A549 (cell line): ENCODE measurements around the gene A4GALT.

ENCODE experiments used
- ESRRA ChIP-seq: fragments of 150-350 bp; IDR thresholded peaks from 2 replicates; pipeline ENCODE4 v1.6.1; 2014; ENCODE audit warnings: mild to moderate bottlenecking, low read length, borderline replicate concordance
- JUNB ChIP-seq: fragments of >200 bp; sonication (Bioruptor Twin); formaldehyde crosslinking; IDR thresholded peaks from 2 replicates; pipeline ENCODE4 v1.6.1; 2016
- MAX ChIP-seq: IDR thresholded peaks from 2 replicates; pipeline ENCODE4 v1.6.1; 2012
- POLR2A ChIP-seq: IDR thresholded peaks from 2 replicates; pipeline ENCODE4 v1.6.1; 2012; ENCODE audit warnings: mild to moderate bottlenecking, low read length
- RAD21 ChIP-seq, 2 experiments: fragments of >200 bp in 1 of 2; sonication (Bioruptor Twin) in 1 of 2; formaldehyde crosslinking in 1 of 2; IDR thresholded peaks in 1 of 2; conservative IDR thresholded peaks in 1 of 2; 2 replicates in 1 of 2; 3 replicates in 1 of 2; pipeline ENCODE4 v1.6.1; 2012 to 2018; ENCODE audit warnings: inconsistent platforms in 1 of 2
- SMC3 ChIP-seq: fragments of >200 bp; sonication (Bioruptor Twin); formaldehyde crosslinking; IDR thresholded peaks from 3 replicates; pipeline ENCODE4 v1.6.1; 2018; ENCODE audit warnings: inconsistent platforms

- TF ChIP-seq SMC3, result no peak
- TF ChIP-seq POLR2A, result no peak
- TF ChIP-seq RAD21 (conservative IDR thresholded peaks at IDR 0.05 in 1 of 2, IDR thresholded peaks at IDR 0.05 in 1 of 2), result no peak
- TF ChIP-seq MAX, result no peak
- TF ChIP-seq ESRRA, result no peak
- no peak for TF ChIP-seq JUNB
These were observed 65.0 kb downstream of the A4GALT start for GRCh38 chr22:42655693-42656092.
